Activated CD8-positive, alpha-beta T cell treated with anti-CD3 and anti-CD28 coated beads for 36 hours (primary cell): ENCODE data around the gene RTF2. TPM values are rescaled to one million over a fixed set of nuclear protein-coding genes. Genes with fewer than 3 reads are reported as not detected.
A peak's percentile ranks its signal among the peaks of the same experiment; 100 is the strongest.

Experiments used
- ATAC-seq: fragments of 200-7000 bp; cut with Tn5 transposase; one replicate; pipeline ENCODE4 v1.10.0; 2021; ENCODE audit warnings: mild to moderate bottlenecking, moderate library complexity
- CTCF ChIA-PET: fragments of 350-600 bp; sonication (Branson Sonifier 250); formaldehyde crosslinking; loops from one replicate; lab custom pipeline; 2021; ENCODE audit warnings: antibody characterized with exemption; lab: Charles Lee
- POLR2A ChIA-PET: fragments of 350-600 bp; sonication (Branson Sonifier 250); formaldehyde crosslinking; loops from one replicate; lab custom pipeline; 2021; ENCODE audit warnings: antibody characterized with exemption; lab: Charles Lee
- DNase-seq: peaks from one replicate; pipeline ENCODE4 v3.0.0-alpha.2; 2020
- H3K27ac Mint-ChIP-seq: one replicate; pipeline ENCODE4 v1.8.0; 2021; ENCODE audit warnings: mild to moderate bottlenecking, mixed read lengths
- H3K27me3 Mint-ChIP-seq: one replicate; pipeline ENCODE4 v1.8.0; 2021; ENCODE audit warnings: mixed read lengths
- H3K36me3 Mint-ChIP-seq: one replicate; pipeline ENCODE4 v1.8.0; 2021; ENCODE audit warnings: low read depth, mixed read lengths
- H3K4me1 Mint-ChIP-seq: one replicate; pipeline ENCODE4 v1.8.0; 2021; ENCODE audit warnings: low read depth, mixed read lengths
- H3K4me3 Mint-ChIP-seq: one replicate; pipeline ENCODE4 v1.8.0; 2021; ENCODE audit warnings: mild to moderate bottlenecking, moderate library complexity, mixed read lengths
- H3K9me3 Mint-ChIP-seq: one replicate; pipeline ENCODE4 v1.8.0; 2021; ENCODE audit warnings: mixed read lengths
- CTCF ChIP-seq: fragments of 200-600 bp; IDR thresholded peaks from one replicate; pipeline ENCODE4 v1.8.0; 2022; ENCODE audit warnings: antibody characterized with exemption, mild to moderate bottlenecking
- intact Hi-C: fragments of 100-400 bp; cut with micrococcal nuclease; formaldehyde crosslinking; loops from one replicate; pipeline ENCODE4 v1.10.0; 2022
- total RNA-seq, 2 experiments: library from RNA; stranded (reverse); gene quantifications; one replicate each; pipeline ENCODE4 v1.2.3, GENCODE V29; 2021

RTF2 gene
- total RNA-seq, 2 experiments from 2014 or later, result 72.0 to 76.7 TPM

GRCh38 chr20:56453352-56453751 is 15.1 kb upstream of the RTF2 start:
- intact Hi-C loops, result no loop called here
- H3K4me3 Mint-ChIP-seq, result no peak overlapping the region
- ATAC-seq, result no peak
- H3K27ac Mint-ChIP-seq, result peak overlapping the region; percentile 85
- peaks cover 21% of the 10 kb centered on the region for H3K4me1 Mint-ChIP-seq
- no peaks in the 10 kb centered on the region for H3K9me3 Mint-ChIP-seq
- TF ChIP-seq CTCF, result no peak
- DNase-seq, result no peak
- POLR2A ChIA-PET, result interaction anchor here (1.1 to 4.4 kb wide), 2 partner anchors 10 to 38 kb away, joined by 3 to 19 read pairs; no protein-coding TSS in a partner anchor
- CTCF ChIA-PET, result interaction anchor here (1.3 to 2.0 kb wide), 3 partner anchors 9 to 16 kb away, joined by 3 to 6 read pairs (median 4); no protein-coding TSS in a partner anchor
- no peaks in the 10 kb centered on the region for H3K27me3 Mint-ChIP-seq
- H3K36me3 Mint-ChIP-seq, result peaks cover 16% of the 10 kb centered on the region

- POLR2A ChIA-PET, result interaction anchor here (0.7 to 4.4 kb wide), 4 partner anchors 11 to 42 kb away, joined by 3 to 19 read pairs (median 4); partner anchors contain the start of gene CASS4
- H3K4me3 Mint-ChIP-seq, result no peak overlapping the region
Measured at GRCh38 chr20:56454754-56455153, 13.7 kb upstream of the RTF2 start.

DNA sequence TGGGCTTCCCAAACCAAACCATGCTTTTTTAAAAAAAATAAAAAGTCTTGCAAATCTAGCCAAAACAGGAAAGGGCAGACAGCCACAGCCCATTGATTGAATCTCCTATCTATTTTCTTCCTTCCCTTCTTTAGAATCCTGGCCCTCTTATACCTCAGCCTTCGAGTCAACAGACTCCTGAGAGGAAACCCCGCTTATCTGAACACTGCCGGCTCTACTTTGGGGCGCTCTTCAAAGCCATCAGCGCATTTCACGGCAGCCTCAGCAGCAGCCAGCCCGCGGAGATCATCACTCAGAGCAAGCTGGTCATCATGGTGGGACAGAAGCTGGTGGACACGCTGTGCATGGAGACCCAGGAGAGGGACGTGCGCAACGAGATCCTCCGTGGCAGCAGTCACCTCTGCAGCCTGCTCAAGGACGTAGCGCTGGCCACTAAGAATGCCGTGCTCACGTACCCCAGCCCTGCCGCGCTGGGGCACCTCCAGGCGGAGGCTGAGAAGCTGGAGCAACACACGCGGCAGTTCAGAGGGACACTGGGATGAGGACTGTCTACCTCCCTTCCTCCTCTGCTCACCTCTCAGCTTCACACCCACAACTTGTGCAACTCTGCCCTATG is 10.1 kb upstream of the RTF2 start:
- no peak for TF ChIP-seq CTCF
- peaks cover 36% of the 10 kb centered on the region for H3K4me1 Mint-ChIP-seq
- ATAC-seq (no peak), DNase-seq (no peak)
- peak overlapping the region; percentile 64 for H3K27ac Mint-ChIP-seq
- ChIA-PET CTCF (no interaction called here), POLR2A (no interaction called here)
- H3K4me3 Mint-ChIP-seq, result no peak overlapping the region
- H3K9me3 Mint-ChIP-seq, result no peaks in the 10 kb centered on the region
- peaks cover 11% of the 10 kb centered on the region for H3K36me3 Mint-ChIP-seq
- H3K27me3 Mint-ChIP-seq, result no peaks in the 10 kb centered on the region
- intact Hi-C loops, result no loop called here

More at GRCh38 chr20:56454754-56455153, 13.7 kb upstream of the RTF2 start:
- no peaks in the 10 kb centered on the region for H3K9me3 Mint-ChIP-seq
- CTCF ChIA-PET, result interaction anchor here (0.8 to 2.0 kb wide), 5 partner anchors 11 to 96 kb away, joined by 3 to 5 read pairs (median 4); no protein-coding TSS in a partner anchor
- H3K36me3 Mint-ChIP-seq, result peaks cover 19% of the 10 kb centered on the region
- peak; percentile 91 for ATAC-seq
- DNase-seq, result peak; percentile 53
- intact Hi-C loops, result no loop called here
- no peak for TF ChIP-seq CTCF
- no peaks in the 10 kb centered on the region for H3K27me3 Mint-ChIP-seq
- peaks cover 24% of the 10 kb centered on the region for H3K4me1 Mint-ChIP-seq
- H3K27ac Mint-ChIP-seq, result peak overlapping the region; percentile 85

DNA sequence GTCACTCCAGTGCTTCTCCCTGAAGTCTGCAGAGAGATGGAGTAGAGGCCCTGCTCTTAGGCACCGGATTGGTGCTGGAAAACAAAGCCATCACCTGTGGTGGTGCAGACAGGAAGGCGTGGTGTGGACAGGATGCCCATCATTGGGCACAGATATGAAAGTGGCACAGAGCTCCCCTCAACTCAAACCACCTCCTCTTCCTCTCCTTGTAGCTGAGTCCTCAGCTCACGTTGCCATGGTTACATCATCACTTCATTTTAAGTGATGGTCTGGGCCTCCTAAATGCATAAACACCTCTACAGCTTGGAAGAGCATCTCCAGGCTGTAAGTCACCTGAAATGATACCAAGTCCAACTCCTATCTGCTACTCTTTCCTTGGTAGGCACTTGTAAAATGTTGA is 8.0 kb upstream of the RTF2 start:
- peak overlapping the region; percentile 58 for H3K27ac Mint-ChIP-seq
- H3K36me3 Mint-ChIP-seq, result peaks cover 11% of the 10 kb centered on the region
- H3K4me3 Mint-ChIP-seq, result no peak overlapping the region
- TF ChIP-seq CTCF, result no peak
- ATAC-seq (peak; percentile 91), DNase-seq (peak; percentile 62)
- no peaks in the 10 kb centered on the region for H3K27me3 Mint-ChIP-seq
- H3K9me3 Mint-ChIP-seq, result no peaks in the 10 kb centered on the region
- peaks cover 31% of the 10 kb centered on the region for H3K4me1 Mint-ChIP-seq
- intact Hi-C loops, result no loop called here
- CTCF ChIA-PET, result interaction anchor here (1.0 kb wide), 1 partner anchor 14 kb away, joined by 3 read pairs; no protein-coding TSS in a partner anchor
- POLR2A ChIA-PET, result no interaction called here

GRCh38 chr20:56461576-56461975 is 6.9 kb upstream of the RTF2 start:
- POLR2A ChIA-PET, result no interaction called here
- peak overlapping the region; percentile 55 for H3K27ac Mint-ChIP-seq
- DNase-seq (no peak), ATAC-seq (no peak)
- peaks cover 33% of the 10 kb centered on the region for H3K4me1 Mint-ChIP-seq
- H3K36me3 Mint-ChIP-seq, result peaks cover 8% of the 10 kb centered on the region
- no peak overlapping the region for H3K4me3 Mint-ChIP-seq
- H3K27me3 Mint-ChIP-seq, result no peaks in the 10 kb centered on the region
- CTCF ChIA-PET, result no interaction called here
- TF ChIP-seq CTCF, result no peak
- no peaks in the 10 kb centered on the region for H3K9me3 Mint-ChIP-seq
- intact Hi-C loops, result no loop called here
